ENCODE results near the gene SIKE1. TPM values are rescaled to one million over a fixed set of nuclear protein-coding genes. Genes with fewer than 3 reads are reported as not detected.
"Not testable (repeated sequence)": the region's sequence is repeated elsewhere in the genome, so short reads cannot be mapped to it uniquely, and the experiment has no call there.

SIKE1 gene
- polyA plus RNA-seq, 1 donor (not counting 4 experiments of a cell fraction or from before 2014, with no cell fraction given): 40.3 TPM

- no peak overlapping the region for H3K27ac ChIP-seq (ENCODE audit: control insufficient read depth, insufficient read depth, low read length)
These were observed 39.9 kb upstream of the SIKE1 start for GRCh38 chr1:114820392-114820791.

GRCh38 chr1:114819869-114820268 is 39.4 kb upstream of the SIKE1 start:
- Histone ChIP-seq H3K79me2 (ENCODE audit: control insufficient read depth, insufficient read depth, low read length) (no peaks in the 10 kb centered on the region), H4K20me1 (ENCODE audit: control insufficient read depth, extremely low read depth, insufficient read depth, low read length) (no peaks in the 10 kb centered on the region), H3K4me1 (ENCODE audit: control insufficient read depth, extremely low read depth, insufficient read depth, low read length) (no peaks in the 10 kb centered on the region), H3K36me3 (ENCODE audit: control insufficient read depth in 2 of 2, extremely low read depth in 1 of 2, insufficient read depth in 2 of 2, low read length in 2 of 2) (no peaks in the 10 kb centered on the region), H3K9me1 (ENCODE audit: control insufficient read depth, extremely low read depth, insufficient read depth, low read length) (no peaks in the 10 kb centered on the region), H3K4me3 (ENCODE audit: control insufficient read depth in 2 of 3, extremely low read depth in 1 of 3, insufficient read depth in 2 of 3, low read depth in 1 of 3, low read length in 3 of 3) (no peak overlapping the region), H3K9me3 (ENCODE audit: control insufficient read depth, low read depth, low read length) (no peaks in the 10 kb centered on the region), H2AFZ (ENCODE audit: control insufficient read depth, low read length) (no peak overlapping the region), H3K4me2 (ENCODE audit: control insufficient read depth, extremely low read depth, insufficient read depth, low read depth, low read length) (no peak overlapping the region), H3K9ac (ENCODE audit: control insufficient read depth, extremely low read depth, insufficient read depth, low read length) (no peak overlapping the region), H3K27me3 (ENCODE audit: control insufficient read depth, extremely low read depth, insufficient read depth, low read length) (no peaks in the 10 kb centered on the region), H3K27ac (ENCODE audit: control insufficient read depth, insufficient read depth, low read length) (no peak overlapping the region)
- no peak for TF ChIP-seq EZH2 (IDR thresholded peaks at IDR 0.05; ENCODE audit: low read length)
- TF ChIP-seq, protein P1, sequence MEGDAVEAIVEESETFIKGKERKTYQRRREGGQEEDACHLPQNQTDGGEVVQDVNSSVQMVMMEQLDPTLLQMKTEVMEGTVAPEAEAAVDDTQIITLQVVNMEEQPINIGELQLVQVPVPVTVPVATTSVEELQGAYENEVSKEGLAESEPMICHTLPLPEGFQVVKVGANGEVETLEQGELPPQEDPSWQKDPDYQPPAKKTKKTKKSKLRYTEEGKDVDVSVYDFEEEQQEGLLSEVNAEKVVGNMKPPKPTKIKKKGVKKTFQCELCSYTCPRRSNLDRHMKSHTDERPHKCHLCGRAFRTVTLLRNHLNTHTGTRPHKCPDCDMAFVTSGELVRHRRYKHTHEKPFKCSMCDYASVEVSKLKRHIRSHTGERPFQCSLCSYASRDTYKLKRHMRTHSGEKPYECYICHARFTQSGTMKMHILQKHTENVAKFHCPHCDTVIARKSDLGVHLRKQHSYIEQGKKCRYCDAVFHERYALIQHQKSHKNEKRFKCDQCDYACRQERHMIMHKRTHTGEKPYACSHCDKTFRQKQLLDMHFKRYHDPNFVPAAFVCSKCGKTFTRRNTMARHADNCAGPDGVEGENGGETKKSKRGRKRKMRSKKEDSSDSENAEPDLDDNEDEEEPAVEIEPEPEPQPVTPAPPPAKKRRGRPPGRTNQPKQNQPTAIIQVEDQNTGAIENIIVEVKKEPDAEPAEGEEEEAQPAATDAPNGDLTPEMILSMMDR (optimal IDR thresholded peaks at IDR 0.05 in 1 of 3, IDR thresholded peaks at IDR 0.05 in 1 of 3, conservative IDR thresholded peaks at IDR 0.05 in 1 of 3; ENCODE audit: extremely low read depth in 1 of 3, insufficient read depth in 2 of 3, low read length in 3 of 3): no peak
- DNase-seq (ENCODE audit: low read depth, low spot score) (no peak), FAIRE-seq (no peak)
- dilution Hi-C loops (cut with MboI; ENCODE audit: extremely low pct_ligation_motif_present, low sequenced_read_pairs): no loop called here

More at GRCh38 chr1:114820392-114820791, 39.9 kb upstream of the SIKE1 start:
- DNase-seq (ENCODE audit: low read depth, low spot score) (no peak), FAIRE-seq (no peak)
- Histone ChIP-seq H3K4me1 (ENCODE audit: control insufficient read depth, extremely low read depth, insufficient read depth, low read length) (no peaks in the 10 kb centered on the region), H2AFZ (ENCODE audit: control insufficient read depth, low read length) (no peak overlapping the region), H3K9me1 (ENCODE audit: control insufficient read depth, extremely low read depth, insufficient read depth, low read length) (no peaks in the 10 kb centered on the region), H3K9ac (ENCODE audit: control insufficient read depth, extremely low read depth, insufficient read depth, low read length) (no peak overlapping the region), H3K4me3 (ENCODE audit: control insufficient read depth in 2 of 3, extremely low read depth in 1 of 3, insufficient read depth in 2 of 3, low read depth in 1 of 3, low read length in 3 of 3) (no peak overlapping the region), H3K4me2 (ENCODE audit: control insufficient read depth, extremely low read depth, insufficient read depth, low read depth, low read length) (no peak overlapping the region), H3K27me3 (ENCODE audit: control insufficient read depth, extremely low read depth, insufficient read depth, low read length) (no peaks in the 10 kb centered on the region), H3K36me3 (ENCODE audit: control insufficient read depth in 2 of 2, extremely low read depth in 1 of 2, insufficient read depth in 2 of 2, low read length in 2 of 2) (no peaks in the 10 kb centered on the region), H4K20me1 (ENCODE audit: control insufficient read depth, extremely low read depth, insufficient read depth, low read length) (no peaks in the 10 kb centered on the region), H3K9me3 (ENCODE audit: control insufficient read depth, low read depth, low read length) (no peaks in the 10 kb centered on the region), H3K79me2 (ENCODE audit: control insufficient read depth, insufficient read depth, low read length) (no peaks in the 10 kb centered on the region)
- dilution Hi-C loops (cut with MboI; ENCODE audit: extremely low pct_ligation_motif_present, low sequenced_read_pairs): no loop called here
- TF ChIP-seq EZH2 (IDR thresholded peaks at IDR 0.05; ENCODE audit: low read length): no peak
- TF ChIP-seq, protein P1 (optimal IDR thresholded peaks at IDR 0.05 in 1 of 3, IDR thresholded peaks at IDR 0.05 in 1 of 3, conservative IDR thresholded peaks at IDR 0.05 in 1 of 3; ENCODE audit: extremely low read depth in 1 of 3, insufficient read depth in 2 of 3, low read length in 3 of 3): no peak

DNA sequence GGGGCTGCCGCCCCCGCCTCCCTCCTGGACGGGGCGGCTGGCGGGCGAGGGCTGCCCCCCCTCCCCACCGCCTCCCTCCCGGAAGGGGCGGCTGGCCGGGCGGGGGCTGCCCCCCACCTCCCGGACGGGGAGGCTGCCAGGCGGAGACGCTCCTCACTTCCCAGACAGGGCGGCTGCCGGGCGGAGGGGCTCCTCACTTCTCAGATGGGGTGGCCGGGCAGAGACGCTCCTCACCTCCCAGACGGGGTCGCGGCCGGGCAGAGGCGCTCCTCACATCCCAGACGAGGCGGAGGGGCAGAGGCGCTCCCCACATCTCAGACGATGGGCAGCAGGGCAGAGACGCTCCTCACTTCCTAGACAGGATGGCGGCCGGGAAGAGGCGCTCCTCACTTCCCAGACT is 24.0 kb upstream of the SIKE1 start:
- H3K4me2 ChIP-seq (ENCODE audit: control insufficient read depth, extremely low read depth, insufficient read depth, low read depth, low read length); H2AFZ ChIP-seq (ENCODE audit: control insufficient read depth, low read length); H3K9me3 ChIP-seq (ENCODE audit: control insufficient read depth, low read depth, low read length); H4K20me1 ChIP-seq (ENCODE audit: control insufficient read depth, extremely low read depth, insufficient read depth, low read length); FAIRE-seq; H3K27me3 ChIP-seq (ENCODE audit: control insufficient read depth, extremely low read depth, insufficient read depth, low read length); H3K27ac ChIP-seq (ENCODE audit: control insufficient read depth, insufficient read depth, low read length); H3K9me1 ChIP-seq (ENCODE audit: control insufficient read depth, extremely low read depth, insufficient read depth, low read length); H3K36me3 ChIP-seq (ENCODE audit: control insufficient read depth in 2 of 2, extremely low read depth in 1 of 2, insufficient read depth in 2 of 2, low read length in 2 of 2); H3K9ac ChIP-seq (ENCODE audit: control insufficient read depth, extremely low read depth, insufficient read depth, low read length); H3K4me3 ChIP-seq (ENCODE audit: control insufficient read depth in 2 of 3, extremely low read depth in 1 of 3, insufficient read depth in 2 of 3, low read depth in 1 of 3, low read length in 3 of 3); H3K79me2 ChIP-seq (ENCODE audit: control insufficient read depth, insufficient read depth, low read length); dilution Hi-C loops (cut with MboI; ENCODE audit: extremely low pct_ligation_motif_present, low sequenced_read_pairs); DNase-seq (ENCODE audit: low read depth, low spot score): not testable (repeated sequence)
- peaks cover 12% of the 10 kb centered on the region for H3K4me1 ChIP-seq (ENCODE audit: control insufficient read depth, extremely low read depth, insufficient read depth, low read length)

Data from keratinocyte (primary cell).